ENCODE results near the gene NLGN3. TPM values are rescaled to one million over a fixed set of nuclear protein-coding genes. Genes with fewer than 3 reads are reported as not detected.
A peak's percentile ranks its signal among the peaks of the same experiment; 100 is the strongest.

The NLGN3 gene
- total and polyA plus RNA-seq, 2 donors (not counting 1 experiment from before 2014, with no cell fraction given) = 0.81 to 1.3 TPM

DNA sequence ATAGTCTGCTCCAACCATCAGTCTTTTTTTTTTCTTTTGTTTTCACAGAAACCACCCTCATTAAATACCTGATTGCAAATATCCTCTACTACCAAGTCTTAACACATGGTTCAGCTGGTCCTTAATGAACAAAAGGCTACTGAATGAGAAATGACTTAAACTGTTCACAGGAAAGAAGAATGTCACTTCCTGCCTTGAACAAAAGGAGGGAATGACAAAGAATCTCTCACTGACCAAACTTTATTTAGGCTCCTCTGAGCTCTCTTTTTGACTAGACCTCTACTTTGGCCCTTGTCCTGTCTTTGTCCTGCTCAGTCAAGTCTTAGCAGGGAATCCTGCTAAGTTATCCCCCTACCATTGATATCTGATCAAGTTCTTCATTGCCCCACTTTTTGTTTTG is 46.6 kb downstream of the NLGN3 start:
- intact Hi-C loops (cut with micrococcal nuclease) = loop anchor here (10.0 kb wide), 1 partner anchor 344 kb away; the partner anchor contains the start of gene OGT
- Histone ChIP-seq H3K9ac (ENCODE audit: low read length) (no peak overlapping the region), H2AFZ (ENCODE audit: insufficient read depth, low read depth, low read length, poor library complexity, severe bottlenecking) (no peak overlapping the region), H3K27me3 (replicated peaks in 1 of 4; ENCODE audit: control extremely low read depth in 1 of 4, control insufficient read depth in 3 of 4, insufficient read depth in 4 of 4, low read length in 3 of 4) (no peaks in the 10 kb centered on the region), H3K4me3 (ENCODE audit: control extremely low read depth in 1 of 5, extremely low read depth in 1 of 5, insufficient read depth in 1 of 5, low read depth in 2 of 5, low read length in 4 of 5) (no peak overlapping the region), H3K36me3 (replicated peaks in 1 of 2; ENCODE audit: control extremely low read depth in 1 of 2, control insufficient read depth in 1 of 2, extremely low read depth in 1 of 2, insufficient read depth in 2 of 2, low read length in 1 of 2) (peaks cover 0 to 5% of the 10 kb centered on the region in 2 experiments), H3K79me2 (ENCODE audit: control insufficient read depth, insufficient read depth, low read length) (peaks cover 29% of the 10 kb centered on the region), H3K9me3 (ENCODE audit: control extremely low read depth in 1 of 3, control insufficient read depth in 2 of 3, insufficient read depth in 1 of 3, low read length in 2 of 3) (no peaks in the 10 kb centered on the region), H3K4me1 (ENCODE audit: control insufficient read depth in 2 of 2, insufficient read depth in 2 of 2, low read length in 2 of 2) (peaks cover 8% of the 10 kb centered on the region in 2 donors), H3K27ac (ENCODE audit: low read length in 2 of 2) (no peak overlapping the region), H3K4me2 (replicated peaks; ENCODE audit: low read depth, low read length, poor library complexity, severe bottlenecking) (no peak overlapping the region), H4K20me1 (ENCODE audit: control insufficient read depth, insufficient read depth, low read length, poor library complexity, severe bottlenecking) (no peaks in the 10 kb centered on the region)
- Mint-ChIP-seq H3K4me1 (peaks cover 22% of the 10 kb centered on the region), H3K4me3 (no peak overlapping the region), H3K27me3 (no peaks in the 10 kb centered on the region), H3K27ac (no peak overlapping the region), H3K9me3 (ENCODE audit: insufficient read depth) (no peaks in the 10 kb centered on the region)
- ChIA-PET POLR2A (no interaction called here), CTCF (no interaction called here)
- no peak for DNase-seq
- ATAC-seq (ENCODE audit: low read depth) = no peak
- TF ChIP-seq, protein P1, sequence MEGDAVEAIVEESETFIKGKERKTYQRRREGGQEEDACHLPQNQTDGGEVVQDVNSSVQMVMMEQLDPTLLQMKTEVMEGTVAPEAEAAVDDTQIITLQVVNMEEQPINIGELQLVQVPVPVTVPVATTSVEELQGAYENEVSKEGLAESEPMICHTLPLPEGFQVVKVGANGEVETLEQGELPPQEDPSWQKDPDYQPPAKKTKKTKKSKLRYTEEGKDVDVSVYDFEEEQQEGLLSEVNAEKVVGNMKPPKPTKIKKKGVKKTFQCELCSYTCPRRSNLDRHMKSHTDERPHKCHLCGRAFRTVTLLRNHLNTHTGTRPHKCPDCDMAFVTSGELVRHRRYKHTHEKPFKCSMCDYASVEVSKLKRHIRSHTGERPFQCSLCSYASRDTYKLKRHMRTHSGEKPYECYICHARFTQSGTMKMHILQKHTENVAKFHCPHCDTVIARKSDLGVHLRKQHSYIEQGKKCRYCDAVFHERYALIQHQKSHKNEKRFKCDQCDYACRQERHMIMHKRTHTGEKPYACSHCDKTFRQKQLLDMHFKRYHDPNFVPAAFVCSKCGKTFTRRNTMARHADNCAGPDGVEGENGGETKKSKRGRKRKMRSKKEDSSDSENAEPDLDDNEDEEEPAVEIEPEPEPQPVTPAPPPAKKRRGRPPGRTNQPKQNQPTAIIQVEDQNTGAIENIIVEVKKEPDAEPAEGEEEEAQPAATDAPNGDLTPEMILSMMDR (IDR thresholded peaks at IDR 0.05) = no peak
- no peak for TF ChIP-seq EZH2 (IDR thresholded peaks at IDR 0.05; ENCODE audit: borderline replicate concordance, insufficient read depth, low read depth, low read length, poor library complexity, severe bottlenecking)

DNA sequence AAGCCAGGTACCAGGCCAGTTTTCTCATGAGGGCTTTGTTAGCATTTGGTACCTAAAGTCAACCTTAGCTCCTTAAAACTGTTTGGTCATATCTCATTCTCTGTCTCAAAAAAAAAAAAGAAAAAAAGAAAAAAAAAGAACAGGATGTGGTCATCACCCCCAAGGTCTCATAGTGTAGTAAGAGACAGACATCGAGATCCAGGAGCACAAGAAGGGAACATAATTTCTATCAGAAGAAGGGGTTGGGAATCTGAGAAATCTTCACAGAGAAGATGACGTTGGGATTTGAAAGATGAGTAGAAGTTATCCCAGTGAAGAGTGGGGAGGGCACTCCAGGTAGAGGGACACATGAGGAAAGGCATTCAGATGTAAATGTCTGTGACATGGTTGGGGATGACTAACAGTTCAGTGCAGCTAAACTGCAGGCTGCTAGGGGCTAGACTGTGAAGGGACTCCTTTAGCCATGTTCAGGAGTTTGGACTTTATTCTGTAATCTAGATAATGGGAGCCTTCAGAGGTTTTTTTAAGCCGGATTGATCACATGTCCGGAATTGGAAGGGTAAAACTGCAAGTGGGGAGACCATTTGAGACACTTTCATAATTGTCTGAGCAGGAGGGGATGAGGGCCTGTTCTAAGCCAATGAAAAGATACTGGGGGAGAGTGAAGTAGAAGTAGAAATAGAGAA is 51.5 kb downstream of the NLGN3 start:
- Mint-ChIP-seq H3K9me3 (ENCODE audit: insufficient read depth) (no peaks in the 10 kb centered on the region), H3K4me3 (peak overlapping the region; percentile 86), H3K4me1 (peaks cover 34% of the 10 kb centered on the region), H3K27ac (peak overlapping the region; percentile 87), H3K27me3 (no peaks in the 10 kb centered on the region)
- no peaks in the 10 kb centered on the region for H3K27me3 ChIP-seq (replicated peaks in 1 of 4; ENCODE audit: control extremely low read depth in 1 of 4, control insufficient read depth in 3 of 4, insufficient read depth in 4 of 4, low read length in 3 of 4)
- no peak for TF ChIP-seq EZH2 (IDR thresholded peaks at IDR 0.05; ENCODE audit: borderline replicate concordance, insufficient read depth, low read depth, low read length, poor library complexity, severe bottlenecking)
- TF ChIP-seq, protein P1 (IDR thresholded peaks at IDR 0.05) = no peak
- peak overlapping the region in 4 of 5 experiments; percentile 54 to 68 (median 62) for H3K4me3 ChIP-seq (ENCODE audit: control extremely low read depth in 1 of 5, extremely low read depth in 1 of 5, insufficient read depth in 1 of 5, low read depth in 2 of 5, low read length in 4 of 5)
- H3K4me1 ChIP-seq (ENCODE audit: control insufficient read depth in 2 of 2, insufficient read depth in 2 of 2, low read length in 2 of 2) = peaks cover 15 to 21% of the 10 kb centered on the region in 2 donors
- H4K20me1 ChIP-seq (ENCODE audit: control insufficient read depth, insufficient read depth, low read length, poor library complexity, severe bottlenecking) = no peaks in the 10 kb centered on the region
- no peaks in the 10 kb centered on the region for H3K36me3 ChIP-seq (replicated peaks in 1 of 2; ENCODE audit: control extremely low read depth in 1 of 2, control insufficient read depth in 1 of 2, extremely low read depth in 1 of 2, insufficient read depth in 2 of 2, low read length in 1 of 2)
- H3K27ac ChIP-seq (ENCODE audit: low read length in 2 of 2) = peak overlapping the region; percentile 33 to 74
- ChIA-PET CTCF (interaction anchor here (0.9 to 3.7 kb wide), 2 partner anchors 15 to 86 kb away, joined by 3 to 39 read pairs; no protein-coding TSS in a partner anchor), POLR2A (interaction anchor here (0.7 to 3.6 kb wide), 2 partner anchors 10 to 14 kb away, joined by 4 to 23 read pairs; no protein-coding TSS in a partner anchor)
- DNase-seq (peak; percentile 11), ATAC-seq (ENCODE audit: low read depth) (peak; percentile 31)
- peak overlapping the region; percentile 56 for H3K9ac ChIP-seq (ENCODE audit: low read length)
- peak overlapping the region; percentile 14 for H2AFZ ChIP-seq (ENCODE audit: insufficient read depth, low read depth, low read length, poor library complexity, severe bottlenecking)
- no peaks in the 10 kb centered on the region for H3K9me3 ChIP-seq (ENCODE audit: control extremely low read depth in 1 of 3, control insufficient read depth in 2 of 3, insufficient read depth in 1 of 3, low read length in 2 of 3)
- intact Hi-C loops (cut with micrococcal nuclease) = loop anchor here (5.0 to 10.0 kb wide), 3 partner anchors 171 to 739 kb away; partner anchors contain the start of genes OGT and TAF1
- peak overlapping the region; percentile 59 for H3K4me2 ChIP-seq (replicated peaks; ENCODE audit: low read depth, low read length, poor library complexity, severe bottlenecking)
- WGBS (ENCODE audit: insufficient coverage) = 22% methylated on average over 3 of the region's 4 CpGs
- peaks cover 48% of the 10 kb centered on the region for H3K79me2 ChIP-seq (ENCODE audit: control insufficient read depth, insufficient read depth, low read length)
